GM18508 (cell line): Measurements from ENCODE around the gene H2AZ1.

Experiments used
- ATAC-seq: cut with Tn5 transposase; IDR thresholded peaks from one replicate; pipeline ENCODE4 v1.9.1; 2021; ENCODE audit warnings: moderate number of reproducible peaks; ENCODE audit not compliant: insufficient read depth, unreplicated experiment

Gene H2AZ1

DNA sequence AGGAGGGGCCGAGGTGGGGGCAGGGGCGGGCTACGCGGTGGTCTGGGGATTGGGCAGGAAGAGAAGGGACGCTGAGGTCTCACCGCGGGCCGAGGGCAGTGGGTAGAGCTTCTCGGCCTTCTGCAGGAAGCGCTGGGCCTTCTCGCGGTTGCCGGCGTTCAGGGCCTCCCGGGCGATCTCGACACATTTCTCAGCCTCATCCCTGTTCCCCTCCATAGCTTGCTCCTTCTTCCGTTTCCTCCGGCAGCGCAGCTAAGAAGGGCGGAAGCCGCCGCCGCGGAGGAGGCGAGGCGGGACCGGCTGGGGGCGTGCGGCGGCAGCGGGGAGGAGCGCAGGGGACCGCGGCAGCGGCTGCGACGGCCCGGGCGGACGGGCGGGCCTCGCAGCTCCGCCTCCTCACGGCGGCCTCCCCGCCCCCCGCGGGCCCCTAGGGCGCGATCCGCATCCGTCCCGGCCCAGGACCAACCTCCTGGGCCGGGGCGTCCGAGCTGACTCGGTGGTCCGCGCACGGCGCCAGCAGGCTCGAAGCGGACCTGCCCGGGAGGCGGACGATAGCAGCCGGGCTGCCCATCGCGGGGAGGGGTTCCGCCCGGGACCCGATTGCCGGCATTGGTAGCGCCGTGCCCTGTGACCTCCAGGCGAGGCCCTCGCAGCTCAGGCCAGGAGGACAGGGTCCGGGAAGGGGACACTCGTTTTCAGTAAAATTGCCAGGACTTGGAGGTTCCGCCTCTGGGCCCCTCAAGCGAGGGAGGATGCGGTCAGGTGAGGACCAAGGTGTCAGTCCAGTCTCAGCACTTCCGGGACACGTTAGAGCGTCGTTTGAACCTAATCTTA, 3.5 kb downstream of the H2AZ1 start, which contains the start of gene DNAJB14:
TSS of gene DNAJB14 (minus strand) at position 263 of the 834 bp plus-strand sequence. CDS start at position 216, 47 bp downstream.
- ATAC-seq = no peak

- ATAC-seq = no peak
Measured at GRCh38 chr4:99945718-99946355, 4.2 kb downstream of the H2AZ1 start.

DNA sequence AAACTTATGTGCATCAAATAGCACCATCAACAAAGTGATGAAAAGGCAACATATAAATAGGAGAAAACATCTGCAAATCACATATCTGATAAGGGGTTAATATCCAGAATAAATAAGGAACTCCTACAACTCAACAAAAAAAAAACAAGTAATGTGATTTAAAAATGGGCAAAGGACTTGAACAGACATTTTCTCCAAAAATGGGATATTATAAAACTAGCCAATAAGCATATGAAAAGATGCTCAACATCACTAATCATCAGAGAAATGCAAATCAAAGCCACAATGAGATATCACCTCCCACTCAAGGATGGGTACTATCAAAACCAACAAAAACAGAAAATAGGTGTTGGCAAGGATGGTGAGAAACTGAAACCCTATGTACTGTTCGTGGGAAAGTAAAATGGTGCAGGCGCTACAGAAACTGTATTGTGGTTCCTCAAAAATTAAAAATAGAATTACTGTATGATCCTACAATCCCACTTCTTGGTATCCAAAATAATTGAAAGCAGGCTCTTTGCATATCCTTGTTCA, 6.1 kb downstream of the H2AZ1 start:
- ATAC-seq = no peak

DNA sequence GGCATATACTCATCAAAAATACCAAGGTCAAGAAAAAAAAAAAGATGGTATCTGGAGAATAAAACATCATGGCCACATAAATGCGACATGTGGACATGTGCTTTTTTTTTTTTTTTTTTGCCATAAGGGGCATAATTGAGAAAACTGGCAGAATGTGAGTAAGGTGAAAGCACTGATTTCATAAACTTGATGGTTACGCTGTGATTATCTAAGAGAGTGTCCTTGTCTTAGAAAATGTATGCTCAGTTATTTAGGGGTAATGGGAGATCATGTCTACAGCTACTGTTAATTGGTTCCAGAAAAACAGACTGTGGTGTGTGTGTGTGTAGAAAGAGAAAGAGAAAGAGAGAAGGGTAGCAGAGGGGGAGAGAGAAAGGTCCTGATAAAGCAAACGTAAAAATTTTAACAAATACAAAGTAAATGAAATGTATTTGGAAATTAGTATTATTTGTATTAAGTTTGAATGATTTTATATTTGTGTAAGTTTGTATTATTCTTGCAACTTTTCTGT, 11.8 kb downstream of the H2AZ1 start:
- no peak for ATAC-seq

DNA sequence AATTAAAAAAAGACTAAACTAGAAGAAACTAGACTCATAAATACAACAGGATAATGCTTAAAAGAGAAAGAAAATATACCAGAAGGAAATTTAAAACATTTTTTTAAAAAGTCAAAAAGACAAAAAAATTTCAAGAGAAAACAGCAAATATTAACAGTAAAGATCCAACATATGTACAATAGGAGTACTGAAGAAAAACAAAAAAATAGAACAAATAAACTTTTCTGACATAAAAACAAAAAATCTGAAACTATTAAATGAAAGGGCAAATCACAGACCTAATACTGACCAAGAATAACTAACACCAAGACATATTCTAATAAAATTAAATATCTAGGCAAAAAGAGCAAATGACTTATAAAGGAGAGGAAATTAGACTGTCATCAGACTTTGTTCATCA, 15.2 kb downstream of the H2AZ1 start:
- ATAC-seq = no peak

DNA sequence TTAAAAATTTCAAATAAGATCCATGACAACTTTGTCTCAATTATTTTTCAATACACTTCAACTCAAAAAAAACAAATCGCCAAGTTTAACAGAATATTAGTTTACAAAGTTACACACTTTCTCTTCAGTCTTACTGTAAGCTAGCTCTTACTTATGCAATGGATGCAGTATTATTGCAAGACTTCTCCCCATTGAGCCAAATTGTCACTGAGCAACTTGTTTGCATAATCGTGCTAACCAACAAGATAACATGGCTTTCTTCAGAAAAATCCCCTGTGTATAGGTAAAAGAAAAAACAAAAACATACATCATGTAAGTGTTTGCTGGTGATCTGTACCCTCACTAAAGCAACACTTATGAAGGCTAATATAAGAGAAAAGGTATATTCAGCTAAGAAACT, 22.5 kb downstream of the H2AZ1 start:
- no peak for ATAC-seq

DNA sequence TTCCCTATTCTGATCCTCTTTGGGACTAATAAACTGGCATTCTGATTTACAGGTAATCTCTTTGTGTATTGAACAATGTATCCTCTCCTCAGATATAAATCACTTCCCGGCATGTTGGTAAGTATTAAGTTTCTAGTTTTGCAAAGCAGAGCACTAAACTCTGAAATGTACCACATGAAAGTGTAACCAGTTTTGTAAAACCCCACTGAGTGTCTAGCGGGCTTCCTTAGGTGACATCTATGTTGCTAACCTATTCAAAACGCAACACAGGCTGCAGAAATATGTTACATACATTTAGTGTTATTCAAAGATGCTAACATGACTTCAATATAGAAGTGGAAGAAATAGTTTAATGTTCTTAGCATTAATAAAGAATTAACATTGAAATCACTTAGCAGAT, 28.9 kb downstream of the H2AZ1 start:
- no peak for ATAC-seq

DNA sequence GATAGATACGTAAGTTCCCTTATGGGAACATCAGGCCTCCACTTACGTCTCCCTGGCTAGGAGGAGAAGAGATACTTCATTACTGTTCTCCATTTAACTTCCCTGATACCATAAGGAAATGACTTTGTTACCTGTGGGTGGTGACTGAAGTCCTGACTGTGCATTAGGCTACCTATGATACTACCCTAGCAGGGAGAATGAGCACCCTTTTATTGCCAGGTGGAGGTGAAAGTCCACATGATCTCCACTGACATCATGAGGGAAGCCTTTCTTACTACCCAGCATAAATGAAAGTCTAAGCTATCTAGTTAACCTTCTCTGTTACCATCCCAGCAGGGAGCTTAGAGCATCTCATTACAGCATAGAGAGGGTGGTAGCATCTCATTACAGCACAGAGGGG, 31.4 kb downstream of the H2AZ1 start:
- no peak for ATAC-seq

DNA sequence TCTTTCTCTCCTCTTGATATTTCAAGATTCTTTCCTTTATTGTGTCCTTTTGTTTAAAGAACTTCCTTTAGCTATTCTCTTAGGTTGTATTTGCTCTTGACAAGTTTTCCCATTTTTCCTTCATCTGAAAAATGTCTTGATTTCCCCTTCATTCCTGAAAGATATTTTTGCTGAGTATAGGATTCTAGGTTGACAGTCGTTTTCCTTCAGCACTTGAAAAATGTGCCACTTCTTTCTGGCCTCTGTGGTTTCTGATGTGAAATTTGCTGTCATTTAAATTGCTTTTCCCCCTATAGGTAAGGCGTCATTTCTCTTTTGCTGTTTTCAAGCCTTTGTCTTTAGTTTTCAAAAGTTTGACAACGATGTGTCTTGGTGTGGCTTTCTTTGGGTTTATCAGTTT, 32.5 kb downstream of the H2AZ1 start:
- no peak for ATAC-seq

GRCh38 chr4:99915449-99915848, 34.6 kb downstream of the H2AZ1 start:
- no peak for ATAC-seq
